Ishikawa (cell line): Measurements from ENCODE around the gene STARD10.

Experiments used
- CEBPB ChIP-seq: IDR thresholded peaks from 2 replicates; pipeline ENCODE4 v1.6.1; 2012
- CREB1 ChIP-seq: IDR thresholded peaks from 2 replicates; pipeline ENCODE4 v1.6.1; 2012; ENCODE audit warnings: low read depth
- EP300 ChIP-seq: IDR thresholded peaks from 2 replicates; pipeline ENCODE4 v1.6.1; 2012; ENCODE audit warnings: borderline replicate concordance
- NFIC ChIP-seq: IDR thresholded peaks from 2 replicates; pipeline ENCODE4 v1.6.1; 2012
- RAD21 ChIP-seq: IDR thresholded peaks from 2 replicates; pipeline ENCODE4 v1.6.1; 2012; ENCODE audit warnings: low read depth
- TEAD4 ChIP-seq: IDR thresholded peaks from 2 replicates; pipeline ENCODE4 v1.6.1; 2012
- TF ChIP-seq, protein P1 (sequence below): IDR thresholded peaks from 2 replicates; pipeline ENCODE4 v1.6.1; 2012; ENCODE audit warnings: low read depth, mild to moderate bottlenecking

DNA sequence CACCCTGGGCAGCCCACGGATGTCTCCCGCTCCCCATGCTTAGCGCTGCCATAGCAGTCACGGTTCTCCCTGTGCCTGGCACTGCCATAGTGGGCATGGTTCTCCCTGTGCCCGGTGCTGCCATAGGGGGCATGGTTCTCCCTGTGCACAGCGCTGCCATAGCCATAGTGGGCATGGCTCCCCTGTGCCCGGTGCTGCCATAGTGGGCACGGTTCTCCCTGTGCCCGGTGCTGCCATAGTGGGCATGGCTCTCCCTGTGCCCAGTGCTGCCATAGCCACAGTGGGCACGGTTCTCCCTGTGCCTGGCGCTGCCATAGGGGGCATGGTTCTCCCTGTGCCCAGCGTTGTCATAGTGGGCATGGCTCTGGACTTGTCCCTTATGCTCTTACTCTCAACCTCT is 21.8 kb downstream of the STARD10 start:
- no peak for TF ChIP-seq CREB1
- TF ChIP-seq, protein P1, sequence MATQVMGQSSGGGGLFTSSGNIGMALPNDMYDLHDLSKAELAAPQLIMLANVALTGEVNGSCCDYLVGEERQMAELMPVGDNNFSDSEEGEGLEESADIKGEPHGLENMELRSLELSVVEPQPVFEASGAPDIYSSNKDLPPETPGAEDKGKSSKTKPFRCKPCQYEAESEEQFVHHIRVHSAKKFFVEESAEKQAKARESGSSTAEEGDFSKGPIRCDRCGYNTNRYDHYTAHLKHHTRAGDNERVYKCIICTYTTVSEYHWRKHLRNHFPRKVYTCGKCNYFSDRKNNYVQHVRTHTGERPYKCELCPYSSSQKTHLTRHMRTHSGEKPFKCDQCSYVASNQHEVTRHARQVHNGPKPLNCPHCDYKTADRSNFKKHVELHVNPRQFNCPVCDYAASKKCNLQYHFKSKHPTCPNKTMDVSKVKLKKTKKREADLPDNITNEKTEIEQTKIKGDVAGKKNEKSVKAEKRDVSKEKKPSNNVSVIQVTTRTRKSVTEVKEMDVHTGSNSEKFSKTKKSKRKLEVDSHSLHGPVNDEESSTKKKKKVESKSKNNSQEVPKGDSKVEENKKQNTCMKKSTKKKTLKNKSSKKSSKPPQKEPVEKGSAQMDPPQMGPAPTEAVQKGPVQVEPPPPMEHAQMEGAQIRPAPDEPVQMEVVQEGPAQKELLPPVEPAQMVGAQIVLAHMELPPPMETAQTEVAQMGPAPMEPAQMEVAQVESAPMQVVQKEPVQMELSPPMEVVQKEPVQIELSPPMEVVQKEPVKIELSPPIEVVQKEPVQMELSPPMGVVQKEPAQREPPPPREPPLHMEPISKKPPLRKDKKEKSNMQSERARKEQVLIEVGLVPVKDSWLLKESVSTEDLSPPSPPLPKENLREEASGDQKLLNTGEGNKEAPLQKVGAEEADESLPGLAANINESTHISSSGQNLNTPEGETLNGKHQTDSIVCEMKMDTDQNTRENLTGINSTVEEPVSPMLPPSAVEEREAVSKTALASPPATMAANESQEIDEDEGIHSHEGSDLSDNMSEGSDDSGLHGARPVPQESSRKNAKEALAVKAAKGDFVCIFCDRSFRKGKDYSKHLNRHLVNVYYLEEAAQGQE: no peak
- TF ChIP-seq NFIC: no peak
- no peak for TF ChIP-seq EP300
- TF ChIP-seq TEAD4: no peak
- TF ChIP-seq CEBPB: no peak
- no peak for TF ChIP-seq RAD21
